ENCODE results near the gene ADAMTS19. TPM values are rescaled to one million over a fixed set of nuclear protein-coding genes. Genes with fewer than 3 reads are reported as not detected.

Gene ADAMTS19, protein sequence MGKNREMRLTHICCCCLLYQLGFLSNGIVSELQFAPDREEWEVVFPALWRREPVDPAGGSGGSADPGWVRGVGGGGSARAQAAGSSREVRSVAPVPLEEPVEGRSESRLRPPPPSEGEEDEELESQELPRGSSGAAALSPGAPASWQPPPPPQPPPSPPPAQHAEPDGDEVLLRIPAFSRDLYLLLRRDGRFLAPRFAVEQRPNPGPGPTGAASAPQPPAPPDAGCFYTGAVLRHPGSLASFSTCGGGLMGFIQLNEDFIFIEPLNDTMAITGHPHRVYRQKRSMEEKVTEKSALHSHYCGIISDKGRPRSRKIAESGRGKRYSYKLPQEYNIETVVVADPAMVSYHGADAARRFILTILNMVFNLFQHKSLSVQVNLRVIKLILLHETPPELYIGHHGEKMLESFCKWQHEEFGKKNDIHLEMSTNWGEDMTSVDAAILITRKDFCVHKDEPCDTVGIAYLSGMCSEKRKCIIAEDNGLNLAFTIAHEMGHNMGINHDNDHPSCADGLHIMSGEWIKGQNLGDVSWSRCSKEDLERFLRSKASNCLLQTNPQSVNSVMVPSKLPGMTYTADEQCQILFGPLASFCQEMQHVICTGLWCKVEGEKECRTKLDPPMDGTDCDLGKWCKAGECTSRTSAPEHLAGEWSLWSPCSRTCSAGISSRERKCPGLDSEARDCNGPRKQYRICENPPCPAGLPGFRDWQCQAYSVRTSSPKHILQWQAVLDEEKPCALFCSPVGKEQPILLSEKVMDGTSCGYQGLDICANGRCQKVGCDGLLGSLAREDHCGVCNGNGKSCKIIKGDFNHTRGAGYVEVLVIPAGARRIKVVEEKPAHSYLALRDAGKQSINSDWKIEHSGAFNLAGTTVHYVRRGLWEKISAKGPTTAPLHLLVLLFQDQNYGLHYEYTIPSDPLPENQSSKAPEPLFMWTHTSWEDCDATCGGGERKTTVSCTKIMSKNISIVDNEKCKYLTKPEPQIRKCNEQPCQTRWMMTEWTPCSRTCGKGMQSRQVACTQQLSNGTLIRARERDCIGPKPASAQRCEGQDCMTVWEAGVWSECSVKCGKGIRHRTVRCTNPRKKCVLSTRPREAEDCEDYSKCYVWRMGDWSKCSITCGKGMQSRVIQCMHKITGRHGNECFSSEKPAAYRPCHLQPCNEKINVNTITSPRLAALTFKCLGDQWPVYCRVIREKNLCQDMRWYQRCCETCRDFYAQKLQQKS
- not detected for polyA plus RNA-seq (2013)

DNA sequence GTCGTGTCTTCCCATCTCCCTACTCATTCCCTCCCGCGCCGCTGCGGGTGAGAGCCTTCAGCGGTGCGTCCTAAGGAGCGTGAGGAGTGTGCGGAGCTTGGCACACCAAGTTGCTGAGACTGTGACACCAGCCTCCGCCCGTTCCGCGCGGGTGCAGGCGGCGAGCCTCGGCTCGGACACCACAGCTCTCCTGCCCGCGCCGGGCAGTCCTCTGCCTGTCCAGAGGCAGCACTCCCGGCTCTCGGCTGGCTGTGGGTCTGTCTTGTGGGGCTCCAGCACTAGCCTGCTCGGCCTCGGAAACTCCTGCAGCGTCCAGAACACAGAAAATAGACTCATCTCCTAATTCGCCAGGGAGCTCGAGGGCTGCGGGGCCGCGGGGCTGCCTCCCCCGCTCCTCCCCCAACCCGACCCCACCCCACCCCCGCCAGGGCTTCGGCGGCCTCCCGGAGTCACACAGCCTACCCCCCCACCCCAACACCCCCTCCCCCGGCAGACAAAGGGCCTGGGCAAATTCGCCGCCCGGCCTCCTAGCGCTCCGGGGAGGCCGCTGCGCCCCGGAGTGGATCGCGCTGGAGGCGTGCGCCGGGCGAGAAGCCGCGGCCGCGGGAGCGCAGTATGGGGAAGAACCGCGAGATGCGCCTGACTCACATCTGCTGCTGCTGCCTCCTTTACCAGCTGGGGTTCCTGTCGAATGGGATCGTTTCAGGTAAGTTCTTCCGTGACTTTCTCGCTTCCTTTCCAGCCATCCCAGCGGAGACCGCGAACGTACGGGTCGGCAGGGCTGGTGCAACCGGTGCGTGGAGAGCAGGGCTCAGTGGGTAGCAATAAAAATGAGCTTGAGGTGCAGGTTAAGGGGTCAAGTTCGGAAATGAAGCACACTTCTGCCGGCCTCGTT is at the start of gene ADAMTS19:
ADAMTS19 (plus strand) TSS at position 522 of the 895 bp plus-strand sequence; CDS start at position 616, 94 bp downstream.
- WGBS (ENCODE audit: insufficient coverage) = 4% methylated on average over 30 of the region's 75 CpGs
- POLR2A ChIA-PET = no interaction called here

GRCh38 chr5:129410488-129410887 is 49.6 kb upstream of the ADAMTS19 start:
- no peak overlapping the region for H3K27ac ChIP-seq (ENCODE audit: insufficient read depth in 1 of 2, low read depth in 1 of 2, low read length in 2 of 2, poor library complexity in 1 of 2, severe bottlenecking in 2 of 2)
- DNase-seq = no peak
- H3K4me1 ChIP-seq (ENCODE audit: control extremely low read depth in 1 of 4, control insufficient read depth in 4 of 4, insufficient read depth in 4 of 4, low read length in 3 of 4) = no peaks in the 10 kb centered on the region
- H3K36me3 ChIP-seq (ENCODE audit: control insufficient read depth in 4 of 4, insufficient read depth in 4 of 4, low read length in 3 of 4) = no peaks in the 10 kb centered on the region
- POLR2A ChIA-PET = no interaction called here
- H3K4me3 ChIP-seq (ENCODE audit: control insufficient read depth in 1 of 7, extremely low read depth in 1 of 7, insufficient read depth in 4 of 7, low read depth in 2 of 7, low read length in 6 of 7) = no peak overlapping the region
- H3K27me3 ChIP-seq (replicated peaks in 2 of 5; ENCODE audit: control insufficient read depth in 4 of 5, insufficient read depth in 5 of 5, low read length in 4 of 5) = no peaks in the 10 kb centered on the region
- peaks cover 0 to 3% (median 0%) of the 10 kb centered on the region in 5 experiments for H3K9me3 ChIP-seq (ENCODE audit: control extremely low read depth in 1 of 5, control insufficient read depth in 4 of 5, insufficient read depth in 2 of 5, low read depth in 1 of 5, low read length in 4 of 5)
- WGBS (ENCODE audit: insufficient coverage) = no CpG with 5 or more reads among the region's 5 CpGs
- CTCF ChIA-PET = no interaction called here

More for the DNA sequence above, at the start of gene ADAMTS19:
- CTCF ChIA-PET = no interaction called here
- no peaks in the 10 kb centered on the region for H3K36me3 ChIP-seq (ENCODE audit: control insufficient read depth in 4 of 4, insufficient read depth in 4 of 4, low read length in 3 of 4)
- H3K4me3 ChIP-seq (ENCODE audit: control insufficient read depth in 1 of 7, extremely low read depth in 1 of 7, insufficient read depth in 4 of 7, low read depth in 2 of 7, low read length in 6 of 7) = peak within 1 kb of the TSS in 6 of 7 experiments; percentile 49 to 79 (median 68)
- DNase-seq = peak; percentile 31 to 73 (median 62)
- H3K27me3 ChIP-seq (replicated peaks in 2 of 5; ENCODE audit: control insufficient read depth in 4 of 5, insufficient read depth in 5 of 5, low read length in 4 of 5) = peaks cover 16 to 69% (median 44%) of the 10 kb centered on the region in 5 experiments
- no peak within 1 kb of the TSS for H3K27ac ChIP-seq (ENCODE audit: insufficient read depth in 1 of 2, low read depth in 1 of 2, low read length in 2 of 2, poor library complexity in 1 of 2, severe bottlenecking in 2 of 2)
- peaks cover 0 to 3% (median 0%) of the 10 kb centered on the region in 5 experiments for H3K9me3 ChIP-seq (ENCODE audit: control extremely low read depth in 1 of 5, control insufficient read depth in 4 of 5, insufficient read depth in 2 of 5, low read depth in 1 of 5, low read length in 4 of 5)
- H3K4me1 ChIP-seq (ENCODE audit: control extremely low read depth in 1 of 4, control insufficient read depth in 4 of 4, insufficient read depth in 4 of 4, low read length in 3 of 4) = peaks cover 4 to 22% (median 18%) of the 10 kb centered on the region in 4 experiments

DNA sequence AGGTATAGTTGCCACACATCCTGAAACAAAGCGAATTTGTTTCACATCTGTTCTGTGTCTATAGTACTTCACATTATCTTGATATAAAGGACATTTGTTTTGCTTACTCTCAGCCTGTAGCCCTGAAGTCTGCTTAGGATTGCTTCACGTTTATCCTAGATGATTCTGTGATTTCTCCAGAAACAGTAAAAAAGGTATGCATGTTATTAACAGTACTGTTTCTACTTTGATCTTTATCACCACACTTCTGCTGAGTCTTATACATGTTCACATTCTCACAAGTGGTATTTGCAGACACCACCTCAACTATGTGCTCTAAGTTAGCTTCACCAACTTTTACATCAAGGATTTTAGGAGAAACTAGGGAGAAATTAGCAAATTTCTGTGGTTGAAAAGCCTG is 47.4 kb upstream of the ADAMTS19 start:
- H3K9me3 ChIP-seq (ENCODE audit: control extremely low read depth in 1 of 5, control insufficient read depth in 4 of 5, insufficient read depth in 2 of 5, low read depth in 1 of 5, low read length in 4 of 5) = peaks cover 0 to 3% (median 0%) of the 10 kb centered on the region in 5 experiments
- ChIA-PET POLR2A (interaction anchor here (0.5 kb wide), 1 partner anchor 1075 kb away, joined by 3 read pairs; no protein-coding TSS in a partner anchor), CTCF (no interaction called here)
- DNase-seq = no peak
- no peak overlapping the region for H3K27ac ChIP-seq (ENCODE audit: insufficient read depth in 1 of 2, low read depth in 1 of 2, low read length in 2 of 2, poor library complexity in 1 of 2, severe bottlenecking in 2 of 2)
- WGBS (ENCODE audit: insufficient coverage) = no CpG with 5 or more reads among the region's 2 CpGs
- H3K27me3 ChIP-seq (replicated peaks in 2 of 5; ENCODE audit: control insufficient read depth in 4 of 5, insufficient read depth in 5 of 5, low read length in 4 of 5) = no peaks in the 10 kb centered on the region
- no peak overlapping the region for H3K4me3 ChIP-seq (ENCODE audit: control insufficient read depth in 1 of 7, extremely low read depth in 1 of 7, insufficient read depth in 4 of 7, low read depth in 2 of 7, low read length in 6 of 7)
- no peaks in the 10 kb centered on the region for H3K36me3 ChIP-seq (ENCODE audit: control insufficient read depth in 4 of 4, insufficient read depth in 4 of 4, low read length in 3 of 4)
- no peaks in the 10 kb centered on the region for H3K4me1 ChIP-seq (ENCODE audit: control extremely low read depth in 1 of 4, control insufficient read depth in 4 of 4, insufficient read depth in 4 of 4, low read length in 3 of 4)

- H3K27me3 ChIP-seq (replicated peaks in 2 of 5; ENCODE audit: control insufficient read depth in 4 of 5, insufficient read depth in 5 of 5, low read length in 4 of 5) = no peaks in the 10 kb centered on the region
- peaks cover 0 to 3% (median 0%) of the 10 kb centered on the region in 5 experiments for H3K9me3 ChIP-seq (ENCODE audit: control extremely low read depth in 1 of 5, control insufficient read depth in 4 of 5, insufficient read depth in 2 of 5, low read depth in 1 of 5, low read length in 4 of 5)
- DNase-seq = no peak
- H3K27ac ChIP-seq (ENCODE audit: insufficient read depth in 1 of 2, low read depth in 1 of 2, low read length in 2 of 2, poor library complexity in 1 of 2, severe bottlenecking in 2 of 2) = no peak overlapping the region
- H3K4me3 ChIP-seq (ENCODE audit: control insufficient read depth in 1 of 7, extremely low read depth in 1 of 7, insufficient read depth in 4 of 7, low read depth in 2 of 7, low read length in 6 of 7) = no peak overlapping the region
- WGBS (ENCODE audit: insufficient coverage) = 100% methylated on average over 1 of the region's 2 CpGs
- no peaks in the 10 kb centered on the region for H3K36me3 ChIP-seq (ENCODE audit: control insufficient read depth in 4 of 4, insufficient read depth in 4 of 4, low read length in 3 of 4)
- CTCF ChIA-PET = no interaction called here
- POLR2A ChIA-PET = no interaction called here
- no peaks in the 10 kb centered on the region for H3K4me1 ChIP-seq (ENCODE audit: control extremely low read depth in 1 of 4, control insufficient read depth in 4 of 4, insufficient read depth in 4 of 4, low read length in 3 of 4)
These were observed 46.5 kb upstream of the ADAMTS19 start for GRCh38 chr5:129413570-129413969.

DNA sequence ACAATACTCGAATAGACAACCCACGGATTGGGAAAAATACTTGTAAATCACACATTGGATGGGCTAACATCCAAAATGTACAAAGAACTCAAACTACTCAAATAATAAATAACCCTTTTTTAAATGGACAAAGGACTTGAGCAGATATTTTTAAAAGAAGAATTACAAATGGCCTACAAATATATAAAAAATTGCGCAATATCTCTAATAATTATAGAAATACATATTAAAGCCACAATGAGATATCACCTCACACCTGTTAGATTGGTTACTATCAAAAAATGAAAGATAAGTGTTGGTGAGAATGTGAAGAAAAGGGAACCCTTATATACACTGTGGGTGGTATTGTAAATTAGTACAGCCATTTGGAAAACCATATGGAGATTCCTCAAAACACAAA is 40.8 kb upstream of the ADAMTS19 start:
- ChIA-PET CTCF (no interaction called here), POLR2A (no interaction called here)
- no peaks in the 10 kb centered on the region for H3K36me3 ChIP-seq (ENCODE audit: control insufficient read depth in 4 of 4, insufficient read depth in 4 of 4, low read length in 3 of 4)
- no CpG with 5 or more reads among the region's 3 CpGs for WGBS (ENCODE audit: insufficient coverage)
- DNase-seq = no peak
- peaks cover 0 to 2% (median 0%) of the 10 kb centered on the region in 5 experiments for H3K9me3 ChIP-seq (ENCODE audit: control extremely low read depth in 1 of 5, control insufficient read depth in 4 of 5, insufficient read depth in 2 of 5, low read depth in 1 of 5, low read length in 4 of 5)
- no peak overlapping the region for H3K4me3 ChIP-seq (ENCODE audit: control insufficient read depth in 1 of 7, extremely low read depth in 1 of 7, insufficient read depth in 4 of 7, low read depth in 2 of 7, low read length in 6 of 7)
- no peaks in the 10 kb centered on the region for H3K4me1 ChIP-seq (ENCODE audit: control extremely low read depth in 1 of 4, control insufficient read depth in 4 of 4, insufficient read depth in 4 of 4, low read length in 3 of 4)
- no peak overlapping the region for H3K27ac ChIP-seq (ENCODE audit: insufficient read depth in 1 of 2, low read depth in 1 of 2, low read length in 2 of 2, poor library complexity in 1 of 2, severe bottlenecking in 2 of 2)
- no peaks in the 10 kb centered on the region for H3K27me3 ChIP-seq (replicated peaks in 2 of 5; ENCODE audit: control insufficient read depth in 4 of 5, insufficient read depth in 5 of 5, low read length in 4 of 5)

- Histone ChIP-seq H3K4me3 (ENCODE audit: control insufficient read depth in 1 of 7, extremely low read depth in 1 of 7, insufficient read depth in 4 of 7, low read depth in 2 of 7, low read length in 6 of 7) (no peak overlapping the region), H3K27ac (ENCODE audit: insufficient read depth in 1 of 2, low read depth in 1 of 2, low read length in 2 of 2, poor library complexity in 1 of 2, severe bottlenecking in 2 of 2) (no peak overlapping the region), H3K9me3 (ENCODE audit: control extremely low read depth in 1 of 5, control insufficient read depth in 4 of 5, insufficient read depth in 2 of 5, low read depth in 1 of 5, low read length in 4 of 5) (no peaks in the 10 kb centered on the region), H3K4me1 (ENCODE audit: control extremely low read depth in 1 of 4, control insufficient read depth in 4 of 4, insufficient read depth in 4 of 4, low read length in 3 of 4) (no peaks in the 10 kb centered on the region), H3K27me3 (replicated peaks in 2 of 5; ENCODE audit: control insufficient read depth in 4 of 5, insufficient read depth in 5 of 5, low read length in 4 of 5) (peaks cover 0 to 2% (median 0%) of the 10 kb centered on the region in 5 experiments), H3K36me3 (ENCODE audit: control insufficient read depth in 4 of 4, insufficient read depth in 4 of 4, low read length in 3 of 4) (no peaks in the 10 kb centered on the region)
- POLR2A ChIA-PET = no interaction called here
- CTCF ChIA-PET = interaction anchor here (1.3 kb wide), 1 partner anchor 12 kb away, joined by 3 read pairs; no protein-coding TSS in a partner anchor
- DNase-seq = no peak
These were observed 35.1 kb upstream of the ADAMTS19 start for GRCh38 chr5:129425031-129425430.

All from common myeloid progenitor, CD34-positive (primary cell).